Skeletal muscle tissue (tissue), 4 donors: ENCODE results near the gene APOA5. TPM values are rescaled to one million over a fixed set of nuclear protein-coding genes. Genes with fewer than 3 reads are reported as not detected.
"Not testable (repeated sequence)": the region's sequence is repeated elsewhere in the genome, so short reads cannot be mapped to it uniquely, and the experiment has no call there.

Source experiments
- H3K27ac ChIP-seq: one replicate; pipeline ENCODE4 v1.7.0; 2013; ENCODE audit warnings: mild to moderate bottlenecking, low read depth, low read length, inconsistent platforms
- H3K27me3 ChIP-seq, 3 donors: one replicate each; pipeline ENCODE4 v1.7.0; 2013; ENCODE audit warnings: low read length in 3 of 3; ENCODE audit not compliant: control insufficient read depth in 3 of 3, insufficient read depth in 3 of 3
- H3K36me3 ChIP-seq, 3 donors: one replicate each; pipeline ENCODE4 v1.7.0; 2013; ENCODE audit warnings: low read length in 3 of 3; ENCODE audit not compliant: control insufficient read depth in 3 of 3, insufficient read depth in 3 of 3
- H3K4me1 ChIP-seq, 3 donors: one replicate each; pipeline ENCODE4 v1.7.0; 2013; ENCODE audit warnings: low read length in 3 of 3, mild to moderate bottlenecking in 3 of 3; ENCODE audit not compliant: control insufficient read depth in 3 of 3, insufficient read depth in 3 of 3
- H3K4me3 ChIP-seq, 3 donors: one replicate each; pipeline ENCODE4 v1.7.0; 2013; ENCODE audit warnings: low read length in 3 of 3
- H3K9ac ChIP-seq, 3 donors: one replicate each; pipeline ENCODE4 v1.7.0; 2013; ENCODE audit warnings: low read length in 3 of 3, mild to moderate bottlenecking in 3 of 3, moderate library complexity in 2 of 3, low read depth in 1 of 3
- H3K9me3 ChIP-seq, 3 donors: one replicate each; pipeline ENCODE4 v1.7.0; 2013; ENCODE audit warnings: low read length in 3 of 3; ENCODE audit not compliant: control insufficient read depth in 3 of 3
- total RNA-seq: library from RNA; depleted of rRNA; stranded (reverse); fragments of >200 nt; gene quantifications from one replicate; pipeline ENCODE4 v1.2.3, GENCODE V29; 2014
- donor health status: Osteomylitis.

APOA5 gene
- total RNA-seq, 1 donor from 2014 or later = not detected

DNA sequence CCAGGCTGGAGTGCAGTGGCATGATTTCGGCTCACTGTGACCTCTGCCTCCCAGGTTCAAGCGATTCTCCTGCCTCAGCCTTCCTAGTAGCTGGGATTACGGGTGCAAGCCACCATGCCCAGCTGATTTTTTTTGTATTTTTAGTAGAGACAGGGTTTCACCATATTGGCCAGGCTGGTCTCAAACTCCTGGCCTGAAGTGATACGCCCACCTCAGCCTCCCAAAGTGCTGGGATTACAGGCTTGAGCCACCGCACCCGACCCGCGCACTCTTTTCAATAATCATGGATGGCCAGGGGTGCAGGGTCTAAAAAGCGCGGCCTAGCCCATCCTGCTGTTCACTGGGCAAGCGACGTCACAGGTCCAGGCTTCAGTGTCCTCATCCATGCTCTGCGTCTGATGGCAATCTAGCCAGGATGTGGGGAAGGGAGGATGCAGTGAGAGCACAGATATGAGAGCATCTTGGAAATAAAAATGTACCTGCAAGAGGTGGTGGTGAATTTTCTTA is 42.9 kb upstream of the APOA5 start:
- H3K9ac ChIP-seq, H3K27ac ChIP-seq, H3K36me3 ChIP-seq, H3K9me3 ChIP-seq, H3K27me3 ChIP-seq, H3K4me3 ChIP-seq: not testable (repeated sequence)
- H3K4me1 ChIP-seq = peaks cover 15 to 27% (median 21%) of the 10 kb centered on the region in 3 donors

DNA sequence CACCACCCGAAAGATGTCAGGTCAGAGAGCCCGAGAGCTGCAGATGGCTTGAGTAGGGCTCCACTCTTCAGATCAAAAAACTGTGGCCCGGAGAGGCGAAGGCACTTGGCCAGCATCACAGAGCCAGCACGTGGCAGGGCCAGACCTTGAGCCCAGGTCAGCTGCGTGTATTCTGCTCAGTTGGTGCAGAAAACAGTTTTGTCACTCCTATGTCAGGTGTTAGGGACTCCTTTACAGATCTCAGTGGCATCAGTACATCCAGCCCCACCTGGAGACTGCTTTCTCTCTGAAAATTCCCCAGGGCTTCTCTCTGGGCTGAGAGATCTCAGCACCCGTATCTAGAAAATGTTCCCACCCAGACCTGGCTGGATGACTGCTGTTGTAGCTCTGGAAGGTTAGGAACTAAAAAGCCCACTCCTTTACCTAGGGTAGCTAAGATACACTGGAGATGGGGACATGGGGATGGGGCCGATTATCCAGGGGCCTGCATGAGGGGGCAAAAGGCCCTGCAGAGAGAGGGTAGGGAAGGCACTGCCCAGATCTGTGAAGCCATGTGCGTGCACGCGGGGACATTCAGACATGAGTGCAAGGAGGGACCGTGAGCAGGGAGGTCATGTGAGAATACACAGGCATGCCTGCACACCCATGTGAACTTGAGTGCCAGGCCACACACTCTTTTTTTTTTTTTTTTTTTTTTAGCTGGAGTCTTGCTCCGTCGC is 42.3 kb upstream of the APOA5 start:
- no peak overlapping the region for H3K9ac ChIP-seq
- no peaks in the 10 kb centered on the region for H3K9me3 ChIP-seq
- peaks cover 0 to 2% (median 0%) of the 10 kb centered on the region in 3 donors for H3K27me3 ChIP-seq
- H3K4me1 ChIP-seq = peaks cover 15 to 22% (median 21%) of the 10 kb centered on the region in 3 donors
- H3K4me3 ChIP-seq = no peak overlapping the region
- H3K36me3 ChIP-seq = no peaks in the 10 kb centered on the region
- H3K27ac ChIP-seq = no peak overlapping the region

DNA sequence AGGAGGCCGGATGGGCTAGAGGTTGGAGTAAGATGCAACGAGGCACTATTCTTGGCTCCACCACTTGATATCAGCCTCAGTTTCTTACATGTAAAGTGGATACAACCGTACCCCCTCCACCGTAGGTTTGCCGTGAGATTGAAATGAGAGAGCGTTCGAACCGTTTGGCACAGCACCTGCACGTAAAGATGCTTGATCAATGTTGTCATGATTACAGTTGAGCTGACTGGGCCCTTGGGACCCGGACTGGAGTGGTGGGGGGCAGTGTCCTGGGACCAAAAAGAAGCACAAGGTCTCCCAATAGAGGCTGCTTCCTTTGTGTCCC is 41.8 kb upstream of the APOA5 start:
- H3K36me3 ChIP-seq = no peaks in the 10 kb centered on the region
- H3K9me3 ChIP-seq = no peaks in the 10 kb centered on the region
- H3K27me3 ChIP-seq = peaks cover 0 to 2% (median 0%) of the 10 kb centered on the region in 3 donors
- no peak overlapping the region for H3K27ac ChIP-seq
- peaks cover 15 to 22% (median 21%) of the 10 kb centered on the region in 3 donors for H3K4me1 ChIP-seq
- no peak overlapping the region for H3K4me3 ChIP-seq
- H3K9ac ChIP-seq = no peak overlapping the region

DNA sequence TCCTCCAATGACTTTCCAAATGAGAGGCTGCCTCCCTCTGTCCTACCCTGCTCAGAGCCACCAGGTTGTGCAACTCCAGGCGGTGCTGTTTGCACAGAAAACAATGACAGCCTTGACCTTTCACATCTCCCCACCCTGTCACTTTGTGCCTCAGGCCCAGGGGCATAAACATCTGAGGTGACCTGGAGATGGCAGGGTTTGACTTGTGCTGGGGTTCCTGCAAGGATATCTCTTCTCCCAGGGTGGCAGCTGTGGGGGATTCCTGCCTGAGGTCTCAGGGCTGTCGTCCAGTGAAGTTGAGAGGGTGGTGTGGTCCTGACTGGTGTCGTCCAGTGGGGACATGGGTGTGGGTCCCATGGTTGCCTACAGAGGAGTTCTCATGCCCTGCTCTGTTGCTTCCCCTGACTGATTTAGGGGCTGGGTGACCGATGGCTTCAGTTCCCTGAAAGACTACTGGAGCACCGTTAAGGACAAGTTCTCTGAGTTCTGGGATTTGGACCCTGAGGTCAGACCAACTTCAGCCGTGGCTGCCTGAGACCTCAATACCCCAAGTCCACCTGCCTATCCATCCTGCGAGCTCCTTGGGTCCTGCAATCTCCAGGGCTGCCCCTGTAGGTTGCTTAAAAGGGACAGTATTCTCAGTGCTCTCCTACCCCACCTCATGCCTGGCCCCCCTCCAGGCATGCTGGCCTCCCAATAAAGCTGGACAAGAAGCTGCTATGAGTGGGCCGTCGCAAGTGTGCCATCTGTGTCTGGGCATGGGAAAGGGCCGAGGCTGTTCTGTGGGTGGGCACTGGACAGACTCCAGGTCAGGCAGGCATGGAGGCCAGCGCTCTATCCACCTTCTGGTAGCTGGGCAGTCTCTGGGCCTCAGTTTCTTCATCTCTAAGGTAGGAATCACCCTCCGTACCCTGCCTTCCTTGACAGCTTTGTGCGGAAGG is 40.9 kb upstream of the APOA5 start:
- H3K27me3 ChIP-seq = peaks cover 0 to 2% (median 0%) of the 10 kb centered on the region in 3 donors

DNA sequence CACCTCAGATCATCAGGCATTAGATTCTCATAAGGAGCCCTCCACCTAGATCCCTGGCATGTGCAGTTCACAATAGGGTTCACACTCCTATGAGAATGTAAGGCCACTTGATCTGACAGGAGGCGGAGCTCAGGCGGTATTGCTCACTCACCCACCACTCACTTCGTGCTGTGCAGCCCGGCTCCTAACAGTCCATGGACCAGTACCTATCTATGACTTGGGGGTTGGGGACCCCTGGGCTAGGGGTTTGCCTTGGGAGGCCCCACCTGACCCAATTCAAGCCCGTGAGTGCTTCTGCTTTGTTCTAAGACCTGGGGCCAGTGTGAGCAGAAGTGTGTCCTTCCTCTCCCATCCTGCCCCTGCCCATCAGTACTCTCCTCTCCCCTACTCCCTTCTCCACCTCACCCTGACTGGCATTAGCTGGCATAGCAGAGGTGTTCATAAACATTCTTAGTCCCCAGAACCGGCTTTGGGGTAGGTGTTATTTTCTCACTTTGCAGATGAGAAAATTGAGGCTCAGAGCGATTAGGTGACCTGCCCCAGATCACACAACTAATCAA is 40.2 kb upstream of the APOA5 start:
- Histone ChIP-seq H3K27ac (no peak overlapping the region), H3K9me3 (no peaks in the 10 kb centered on the region), H3K27me3 (peaks cover 0 to 2% (median 0%) of the 10 kb centered on the region in 3 donors), H3K36me3 (no peaks in the 10 kb centered on the region), H3K4me1 (peaks cover 15 to 22% (median 21%) of the 10 kb centered on the region in 3 donors), H3K9ac (no peak overlapping the region), H3K4me3 (no peak overlapping the region)

More for the DNA sequence above, 40.9 kb upstream of the APOA5 start:
- Histone ChIP-seq H3K4me3 (no peak overlapping the region), H3K27ac (no peak overlapping the region), H3K9me3 (no peaks in the 10 kb centered on the region), H3K36me3 (no peaks in the 10 kb centered on the region), H3K9ac (no peak overlapping the region), H3K4me1 (peaks cover 15 to 22% (median 21%) of the 10 kb centered on the region in 3 donors)

DNA sequence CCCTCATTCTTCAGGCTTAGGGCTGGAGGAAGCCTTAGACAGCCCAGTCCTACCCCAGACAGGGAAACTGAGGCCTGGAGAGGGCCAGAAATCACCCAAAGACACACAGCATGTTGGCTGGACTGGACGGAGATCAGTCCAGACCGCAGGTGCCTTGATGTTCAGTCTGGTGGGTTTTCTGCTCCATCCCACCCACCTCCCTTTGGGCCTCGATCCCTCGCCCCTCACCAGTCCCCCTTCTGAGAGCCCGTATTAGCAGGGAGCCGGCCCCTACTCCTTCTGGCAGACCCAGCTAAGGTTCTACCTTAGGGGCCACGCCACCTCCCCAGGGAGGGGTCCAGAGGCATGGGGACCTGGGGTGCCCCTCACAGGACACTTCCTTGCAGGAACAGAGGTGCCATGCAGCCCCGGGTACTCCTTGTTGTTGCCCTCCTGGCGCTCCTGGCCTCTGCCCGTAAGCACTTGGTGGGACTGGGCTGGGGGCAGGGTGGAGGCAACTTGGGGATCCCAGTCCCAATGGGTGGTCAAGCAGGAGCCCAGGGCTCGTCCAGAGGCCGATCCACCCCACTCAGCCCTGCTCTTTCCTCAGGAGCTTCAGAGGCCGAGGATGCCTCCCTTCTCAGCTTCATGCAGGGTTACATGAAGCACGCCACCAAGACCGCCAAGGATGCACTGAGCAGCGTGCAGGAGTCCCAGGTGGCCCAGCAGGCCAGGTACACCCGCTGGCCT is 38.7 kb upstream of the APOA5 start:
- peaks cover 6 to 8% (median 7%) of the 10 kb centered on the region in 3 donors for H3K4me1 ChIP-seq
- no peaks in the 10 kb centered on the region for H3K36me3 ChIP-seq
- H3K27me3 ChIP-seq = peaks cover 0 to 2% (median 0%) of the 10 kb centered on the region in 3 donors
- no peaks in the 10 kb centered on the region for H3K9me3 ChIP-seq
- no peak overlapping the region for H3K9ac ChIP-seq
- H3K27ac ChIP-seq = no peak overlapping the region
- H3K4me3 ChIP-seq = no peak overlapping the region

DNA sequence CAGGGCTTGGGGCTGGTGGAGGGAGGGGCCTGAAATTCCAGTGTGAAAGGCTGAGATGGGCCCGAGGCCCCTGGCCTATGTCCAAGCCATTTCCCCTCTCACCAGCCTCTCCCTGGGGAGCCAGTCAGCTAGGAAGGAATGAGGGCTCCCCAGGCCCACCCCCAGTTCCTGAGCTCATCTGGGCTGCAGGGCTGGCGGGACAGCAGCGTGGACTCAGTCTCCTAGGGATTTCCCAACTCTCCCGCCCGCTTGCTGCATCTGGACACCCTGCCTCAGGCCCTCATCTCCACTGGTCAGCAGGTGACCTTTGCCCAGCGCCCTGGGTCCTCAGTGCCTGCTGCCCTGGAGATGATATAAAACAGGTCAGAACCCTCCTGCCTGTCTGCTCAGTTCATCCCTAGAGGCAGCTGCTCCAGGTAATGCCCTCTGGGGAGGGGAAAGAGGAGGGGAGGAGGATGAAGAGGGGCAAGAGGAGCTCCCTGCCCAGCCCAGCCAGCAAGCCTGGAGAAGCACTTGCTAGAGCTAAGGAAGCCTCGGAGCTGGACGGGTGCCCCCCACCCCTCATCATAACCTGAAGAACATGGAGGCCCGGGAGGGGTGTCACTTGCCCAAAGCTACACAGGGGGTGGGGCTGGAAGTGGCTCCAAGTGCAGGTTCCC is 38.0 kb upstream of the APOA5 start, which contains the start of gene APOC3:
APOC3 (plus strand) TSS at position 383 of the 659 bp plus-strand sequence. CDS start 676 bp downstream, outside the sequence.
- Histone ChIP-seq H3K9ac (no peak within 1 kb of the TSS), H3K27me3 (peaks cover 0 to 2% (median 0%) of the 10 kb centered on the region in 3 donors), H3K9me3 (no peaks in the 10 kb centered on the region), H3K36me3 (no peaks in the 10 kb centered on the region), H3K4me1 (peaks cover 0 to 1% (median under 1%) of the 10 kb centered on the region in 3 donors), H3K27ac (no peak within 1 kb of the TSS), H3K4me3 (no peak within 1 kb of the TSS)

DNA sequence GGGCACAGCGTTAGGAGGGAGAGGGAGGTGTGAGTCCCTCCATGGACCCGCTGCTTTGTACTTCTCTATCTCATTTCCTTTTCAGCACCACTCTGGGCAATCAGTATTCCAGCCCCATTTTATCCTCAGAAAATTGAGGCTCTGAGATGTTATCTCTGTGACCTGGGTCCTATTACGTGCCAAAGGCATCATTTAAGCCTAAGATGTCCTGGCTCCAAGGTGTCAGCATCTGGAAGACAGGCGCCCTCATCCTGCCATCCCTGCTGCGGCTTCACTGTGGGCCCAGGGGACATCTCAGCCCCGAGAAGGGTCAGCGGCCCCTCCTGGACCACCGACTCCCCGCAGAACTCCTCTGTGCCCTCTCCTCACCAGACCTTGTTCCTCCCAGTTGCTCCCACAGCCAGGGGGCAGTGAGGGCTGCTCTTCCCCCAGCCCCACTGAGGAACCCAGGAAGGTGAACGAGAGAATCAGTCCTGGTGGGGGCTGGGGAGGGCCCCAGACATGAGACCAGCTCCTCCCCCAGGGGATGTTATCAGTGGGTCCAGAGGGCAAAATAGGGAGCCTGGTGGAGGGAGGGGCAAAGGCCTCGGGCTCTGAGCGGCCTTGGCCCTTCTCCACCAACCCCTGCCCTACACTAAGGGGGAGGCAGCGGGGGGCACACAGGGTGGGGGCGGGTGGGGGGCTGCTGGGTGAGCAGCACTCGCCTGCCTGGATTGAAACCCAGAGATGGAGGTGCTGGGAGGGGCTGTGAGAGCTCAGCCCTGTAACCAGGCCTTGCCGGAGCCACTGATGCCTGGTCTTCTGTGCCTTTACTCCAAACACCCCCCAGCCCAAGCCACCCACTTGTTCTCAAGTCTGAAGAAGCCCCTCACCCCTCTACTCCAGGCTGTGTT is 37.2 kb upstream of the APOA5 start:
- H3K4me1 ChIP-seq = no peaks in the 10 kb centered on the region
- H3K36me3 ChIP-seq = no peaks in the 10 kb centered on the region
- H3K27ac ChIP-seq = no peak overlapping the region
- no peak overlapping the region for H3K9ac ChIP-seq
- no peak overlapping the region for H3K4me3 ChIP-seq
- peaks cover 0 to 2% (median 0%) of the 10 kb centered on the region in 3 donors for H3K27me3 ChIP-seq
- no peaks in the 10 kb centered on the region for H3K9me3 ChIP-seq
